CD14-positive monocyte (primary cell): Measurements from ENCODE around the gene TSHZ3. TPM values are rescaled to one million over a fixed set of nuclear protein-coding genes. Genes with fewer than 3 reads are reported as not detected.
A peak's percentile ranks its signal among the peaks of the same experiment; 100 is the strongest.

Source experiments
- DNase-seq, 3 donors: peaks; one replicate each; pipeline ENCODE4 v3.0.0-alpha.2; 2011 to 2022
- H2AFZ ChIP-seq: 2 replicates; pipeline ENCODE4 v1.6.0; 2012; ENCODE audit warnings: mild to moderate bottlenecking, low read depth, low read length, inconsistent platforms; ENCODE audit not compliant: insufficient read depth, poor library complexity, severe bottlenecking
- H3K27ac ChIP-seq, 2 donors: 1 replicate in 1 of 2; 2 replicates in 1 of 2; pipeline ENCODE4 v1.5.1; 2012 to 2013; ENCODE audit warnings: low read length in 2 of 2, control low read depth in 1 of 2, inconsistent platforms in 1 of 2, low read depth in 1 of 2, mild to moderate bottlenecking in 1 of 2
- H3K27me3 ChIP-seq, 2 donors: one replicate each; pipeline versions ENCODE4 v1.6.0 to v1.6.1; 2011 to 2013; ENCODE audit warnings: low read length in 2 of 2; ENCODE audit not compliant: control insufficient read depth in 2 of 2, insufficient read depth in 2 of 2
- H3K36me3 ChIP-seq, 2 donors: replicated peaks in 1 of 2; 1 replicate in 1 of 2; 2 replicates in 1 of 2; pipeline versions ENCODE4 v1.5.1 to v1.6.1; 2012 to 2013; ENCODE audit warnings: low read length in 2 of 2, control low read depth in 1 of 2, inconsistent platforms in 1 of 2, mild to moderate bottlenecking in 1 of 2; ENCODE audit not compliant: insufficient read depth in 2 of 2, control insufficient read depth in 1 of 2
- H3K4me1 ChIP-seq, 2 donors: 1 replicate in 1 of 2; 2 replicates in 1 of 2; pipeline versions ENCODE4 v1.5.1 to v1.6.1; 2012 to 2013; ENCODE audit warnings: low read length in 2 of 2, control low read depth in 1 of 2, inconsistent platforms in 1 of 2, mild to moderate bottlenecking in 1 of 2, moderate library complexity in 1 of 2; ENCODE audit not compliant: insufficient read depth in 2 of 2, control insufficient read depth in 1 of 2
- H3K4me2 ChIP-seq: replicated peaks from 2 replicates; pipeline ENCODE3; 2012; ENCODE audit warnings: low read length, moderate library complexity, mild to moderate bottlenecking; ENCODE audit not compliant: poor library complexity, severe bottlenecking; ENCODE audit errors: extremely low read depth
- H3K4me3 ChIP-seq, 3 experiments: fragments of 200-600 bp in 1 of 3; sonication (generic) in 1 of 3; replicated peaks in 1 of 3; 1 replicate in 2 of 3; 2 replicates in 1 of 3; pipeline ENCODE4 v1.5.1; 2011 to 2013; ENCODE audit warnings: low read length in 3 of 3, mild to moderate bottlenecking in 3 of 3, control low read depth in 2 of 3, low read depth in 2 of 3, inconsistent platforms in 1 of 3, moderate library complexity in 1 of 3
- H3K79me2 ChIP-seq: 2 replicates; pipeline ENCODE4 v1.6.0; 2012; ENCODE audit warnings: mild to moderate bottlenecking, control low read depth, inconsistent platforms, low read length, moderate library complexity; ENCODE audit not compliant: insufficient read depth
- H3K9ac ChIP-seq: 2 replicates; pipeline ENCODE4 v1.6.0; 2017; ENCODE audit warnings: low read length, mild to moderate bottlenecking; ENCODE audit not compliant: insufficient read depth, poor library complexity, severe bottlenecking
- H3K9me3 ChIP-seq, 2 donors: replicated peaks in 1 of 2; 1 replicate in 1 of 2; 2 replicates in 1 of 2; pipeline versions ENCODE4 v1.5.1 to v1.6.1; 2012 to 2013; ENCODE audit warnings: low read length in 2 of 2, control low read depth in 1 of 2; ENCODE audit not compliant: control insufficient read depth in 1 of 2, insufficient read depth in 1 of 2
- H4K20me1 ChIP-seq: 2 replicates; pipeline ENCODE4 v1.6.0; 2012; ENCODE audit warnings: mild to moderate bottlenecking, low read length, control low read depth, moderate library complexity; ENCODE audit not compliant: insufficient read depth
- H3K27ac Mint-ChIP-seq, 7 donors: one replicate each; pipeline ENCODE4 v1.8.0; 2020; ENCODE audit warnings: mild to moderate bottlenecking in 7 of 7, mixed read lengths in 7 of 7, moderate library complexity in 6 of 7, inconsistent platforms in 2 of 7
- H3K27me3 Mint-ChIP-seq, 3 donors: one replicate each; pipeline ENCODE4 v1.8.0; 2021 to 2022; ENCODE audit warnings: low read depth in 3 of 3, mild to moderate bottlenecking in 3 of 3, mixed read lengths in 3 of 3, moderate library complexity in 3 of 3, inconsistent platforms in 1 of 3
- H3K36me3 Mint-ChIP-seq, 2 donors: one replicate each; pipeline ENCODE4 v1.8.0; 2020; ENCODE audit warnings: mixed read lengths in 2 of 2, inconsistent platforms in 1 of 2, mild to moderate bottlenecking in 1 of 2
- H3K4me1 Mint-ChIP-seq: one replicate; pipeline ENCODE4 v1.8.0; 2020; ENCODE audit warnings: mild to moderate bottlenecking, mixed read lengths
- H3K4me3 Mint-ChIP-seq, 2 donors: one replicate each; pipeline ENCODE4 v1.8.0; 2020; ENCODE audit warnings: mild to moderate bottlenecking in 2 of 2, mixed read lengths in 2 of 2, moderate library complexity in 1 of 2
- H3K9me3 Mint-ChIP-seq, 7 donors: one replicate each; pipeline ENCODE4 v1.8.0; 2020 to 2022; ENCODE audit warnings: mixed read lengths in 7 of 7, mild to moderate bottlenecking in 6 of 7, moderate library complexity in 6 of 7, inconsistent platforms in 2 of 7
- CTCF ChIP-seq: fragments of 200-600 bp; IDR thresholded peaks from one replicate; pipeline ENCODE4 v1.8.0; 2022; ENCODE audit warnings: antibody characterized with exemption, mild to moderate bottlenecking
- WGBS: methylation state at CpG from one replicate; pipeline ENCODE4 v1.1.5; 2013; ENCODE audit warnings: missing lambda C conversion rate; ENCODE audit not compliant: insufficient coverage; 5-methylcytosine and 5-hydroxymethylcytosine counted together
- intact Hi-C, 2 donors: fragments of 100-400 bp; cut with micrococcal nuclease; formaldehyde crosslinking; loops; one replicate each; pipeline versions ENCODE4 v1.15.0 to v1.15.1; 2023
- polyA plus RNA-seq, 3 donors: library from polyadenylated mRNA; depleted of rRNA in 1 of 3; unstranded in 2 of 3; stranded (reverse) in 1 of 3; fragments of 300-500 nt in 2 of 3; fragments of >200 nt in 1 of 3; fragmentation: Illumina TruSeq in 2 of 3; gene quantifications; 1 replicate in 2 of 3; 2 replicates in 1 of 3; pipeline ENCODE4 v1.2.3, GENCODE V29; 2012 to 2021

Gene TSHZ3
- polyA plus RNA-seq, 3 donors, result 2.3 to 5.8 (median 3.3) TPM

GRCh38 chr19:31231237-31231636 lies 118.0 kb downstream of the TSHZ3 start:
- Histone ChIP-seq H3K9ac (no peak overlapping the region), H3K27me3 (peaks cover 3 to 4% of the 10 kb centered on the region in 2 donors), H3K27ac (no peak overlapping the region), H4K20me1 (no peaks in the 10 kb centered on the region), H3K4me1 (no peaks in the 10 kb centered on the region), H3K4me2 (no peak overlapping the region), H2AFZ (no peak overlapping the region), H3K79me2 (no peaks in the 10 kb centered on the region), H3K4me3 (no peak overlapping the region), H3K36me3 (no peaks in the 10 kb centered on the region), H3K9me3 (no peaks in the 10 kb centered on the region)
- no peaks in the 10 kb centered on the region for H3K36me3 Mint-ChIP-seq
- H3K27ac Mint-ChIP-seq, result no peak overlapping the region
- H3K4me1 Mint-ChIP-seq, result peaks cover 4% of the 10 kb centered on the region
- no peak for TF ChIP-seq CTCF
- intact Hi-C loops, result no loop called here
- 100% methylated on average over 3 of the region's 6 CpGs for WGBS
- DNase-seq, result no peak
- H3K4me3 Mint-ChIP-seq, result no peak overlapping the region
- H3K27me3 Mint-ChIP-seq, result peaks cover 5 to 19% (median 18%) of the 10 kb centered on the region in 3 donors
- peaks cover 0 to 7% (median 2%) of the 10 kb centered on the region in 7 donors for H3K9me3 Mint-ChIP-seq

GRCh38 chr19:31226151-31226935 lies 122.9 kb downstream of the TSHZ3 start:
- H3K9me3 ChIP-seq, result no peaks in the 10 kb centered on the region
- H3K9ac ChIP-seq, result no peak overlapping the region
- H3K27ac ChIP-seq, result no peak overlapping the region
- H4K20me1 ChIP-seq, result no peaks in the 10 kb centered on the region
- H3K4me2 ChIP-seq, result no peak overlapping the region
- H3K9me3 Mint-ChIP-seq, result peaks cover 0 to 15% (median 8%) of the 10 kb centered on the region in 7 donors
- peak overlapping the region in 2 of 7 donors; percentile 33 to 51 for H3K27ac Mint-ChIP-seq
- no peaks in the 10 kb centered on the region for H3K36me3 ChIP-seq
- peaks cover 1% of the 10 kb centered on the region for H3K4me1 Mint-ChIP-seq
- peaks cover 5 to 10% (median 7%) of the 10 kb centered on the region in 3 donors for H3K27me3 Mint-ChIP-seq
- no peaks in the 10 kb centered on the region for H3K4me1 ChIP-seq
- intact Hi-C loops, result no loop called here
- H2AFZ ChIP-seq, result no peak overlapping the region
- H3K4me3 ChIP-seq, result no peak overlapping the region
- peak; percentile 6 to 69 (median 20) for DNase-seq
- no peak for TF ChIP-seq CTCF
- H3K27me3 ChIP-seq, result peaks cover 0 to 4% of the 10 kb centered on the region in 2 donors
- no peaks in the 10 kb centered on the region for H3K79me2 ChIP-seq
- no peak overlapping the region for H3K4me3 Mint-ChIP-seq
- H3K36me3 Mint-ChIP-seq, result no peaks in the 10 kb centered on the region
- 100% methylated on average over 2 of the region's 4 CpGs for WGBS
